ENCODE measurements around the gene SERGEF. TPM values are rescaled to one million over a fixed set of nuclear protein-coding genes. Genes with fewer than 3 reads are reported as not detected.
"Not testable (repeated sequence)": the region's sequence is repeated elsewhere in the genome, so short reads cannot be mapped to it uniquely, and the experiment has no call there.

Gene SERGEF
- total and polyA plus RNA-seq, 9 donors: 42.0 to 76.3 (median 59.7) TPM

DNA sequence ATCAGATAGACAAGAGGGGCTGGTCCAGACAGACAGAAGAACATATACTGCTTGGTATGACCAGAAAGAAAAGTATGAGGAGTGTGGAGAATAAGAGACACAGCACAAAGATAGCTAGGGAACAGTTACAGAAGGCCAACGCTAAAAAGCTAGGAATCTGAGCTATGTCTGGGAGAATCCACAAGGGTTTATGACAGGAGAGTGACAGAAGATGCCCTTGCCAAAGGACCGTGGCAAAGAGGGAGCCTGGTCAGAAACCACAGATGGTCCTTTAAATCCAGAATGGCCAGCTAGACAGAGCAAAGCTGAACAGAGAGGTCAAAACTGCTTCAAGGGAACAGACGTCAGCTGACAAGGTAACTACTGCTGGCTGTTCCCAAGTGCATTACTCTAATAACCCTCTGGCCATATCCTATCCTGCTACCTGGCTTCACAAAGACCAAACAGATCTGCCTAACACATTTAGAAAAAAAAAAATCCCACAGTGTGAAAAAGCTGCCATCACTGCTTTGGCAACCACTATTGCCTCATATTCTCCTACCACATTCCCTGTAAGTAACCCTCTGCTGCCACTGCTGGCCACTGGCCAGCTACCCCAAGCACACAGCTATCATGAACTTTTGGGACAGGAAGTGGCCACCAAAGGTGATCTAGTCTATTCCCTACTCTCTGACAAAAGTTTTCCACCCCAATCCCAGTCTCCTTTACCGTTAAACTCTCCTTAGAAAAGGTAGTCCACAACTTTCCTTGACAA, 7.3 kb downstream of the SERGEF start:
- Histone ChIP-seq H3K9me3 (no peaks in the 10 kb centered on the region), H3K4me1 (ENCODE audit: insufficient read depth) (no peaks in the 10 kb centered on the region), H3K4me3 (no peak overlapping the region), H3K36me3 (no peaks in the 10 kb centered on the region), H3K27me3 (no peaks in the 10 kb centered on the region), H3K27ac (no peak overlapping the region)
- TF ChIP-seq EP300 (IDR thresholded peaks at IDR 0.05): no peak
- no peak for TF ChIP-seq POLR2A (IDR thresholded peaks at IDR 0.05)
- TF ChIP-seq, protein P1, sequence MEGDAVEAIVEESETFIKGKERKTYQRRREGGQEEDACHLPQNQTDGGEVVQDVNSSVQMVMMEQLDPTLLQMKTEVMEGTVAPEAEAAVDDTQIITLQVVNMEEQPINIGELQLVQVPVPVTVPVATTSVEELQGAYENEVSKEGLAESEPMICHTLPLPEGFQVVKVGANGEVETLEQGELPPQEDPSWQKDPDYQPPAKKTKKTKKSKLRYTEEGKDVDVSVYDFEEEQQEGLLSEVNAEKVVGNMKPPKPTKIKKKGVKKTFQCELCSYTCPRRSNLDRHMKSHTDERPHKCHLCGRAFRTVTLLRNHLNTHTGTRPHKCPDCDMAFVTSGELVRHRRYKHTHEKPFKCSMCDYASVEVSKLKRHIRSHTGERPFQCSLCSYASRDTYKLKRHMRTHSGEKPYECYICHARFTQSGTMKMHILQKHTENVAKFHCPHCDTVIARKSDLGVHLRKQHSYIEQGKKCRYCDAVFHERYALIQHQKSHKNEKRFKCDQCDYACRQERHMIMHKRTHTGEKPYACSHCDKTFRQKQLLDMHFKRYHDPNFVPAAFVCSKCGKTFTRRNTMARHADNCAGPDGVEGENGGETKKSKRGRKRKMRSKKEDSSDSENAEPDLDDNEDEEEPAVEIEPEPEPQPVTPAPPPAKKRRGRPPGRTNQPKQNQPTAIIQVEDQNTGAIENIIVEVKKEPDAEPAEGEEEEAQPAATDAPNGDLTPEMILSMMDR (IDR thresholded peaks at IDR 0.05): no peak
- 91 to 92% (median 91%) methylated on average over 4 of the region's 4 CpGs for WGBS, 3 donors
- DNase-seq: no peak
- intact Hi-C loops (cut with DNase I): no loop called here

DNA sequence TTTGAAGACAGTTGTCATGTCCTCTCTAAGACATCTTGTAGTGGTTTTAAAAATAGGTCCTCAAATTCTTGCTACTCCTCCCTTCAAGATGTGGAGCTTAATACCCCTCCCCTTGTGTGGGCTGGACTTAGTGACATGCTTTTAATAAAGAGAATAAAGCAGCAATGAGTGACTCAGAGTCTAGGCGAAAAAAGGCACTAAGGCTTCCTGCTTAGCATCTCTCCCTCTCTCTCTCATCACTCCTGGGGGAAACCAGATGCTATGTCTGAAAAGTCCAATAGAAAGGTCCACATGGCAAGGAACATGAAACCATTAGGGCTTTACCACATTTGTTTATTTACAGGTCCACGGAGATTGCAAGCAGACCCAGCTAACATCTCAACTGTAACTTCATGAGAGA, 11.7 kb downstream of the SERGEF start:
- no peaks in the 10 kb centered on the region for H3K36me3 ChIP-seq
- intact Hi-C loops (cut with DNase I): loop anchor here in 1 of 4 donors (5.0 kb wide), 1 partner anchor 106 kb away; the partner anchor contains the start of gene SAAL1
- H3K4me1 ChIP-seq (ENCODE audit: insufficient read depth): no peaks in the 10 kb centered on the region
- DNase-seq: no peak
- no peak overlapping the region for H3K4me3 ChIP-seq
- no peak overlapping the region for H3K27ac ChIP-seq
- H3K27me3 ChIP-seq: no peaks in the 10 kb centered on the region
- 64 to 77% (median 73%) methylated on average over 2 of the region's 2 CpGs for WGBS, 3 donors
- TF ChIP-seq, protein P1 (IDR thresholded peaks at IDR 0.05): no peak
- TF ChIP-seq POLR2A (IDR thresholded peaks at IDR 0.05) (no peak), EP300 (IDR thresholded peaks at IDR 0.05) (no peak)
- no peaks in the 10 kb centered on the region for H3K9me3 ChIP-seq

- no peak overlapping the region for H3K27ac ChIP-seq
- H3K4me3 ChIP-seq: no peak overlapping the region
- no peaks in the 10 kb centered on the region for H3K36me3 ChIP-seq
- intact Hi-C loops (cut with DNase I): loop anchor here in 1 of 4 donors (5.0 kb wide), 1 partner anchor 107 kb away; the partner anchor contains the start of gene SAAL1
- H3K4me1 ChIP-seq (ENCODE audit: insufficient read depth): no peaks in the 10 kb centered on the region
- DNase-seq: no peak
- TF ChIP-seq EP300 (IDR thresholded peaks at IDR 0.05): no peak
- TF ChIP-seq, protein P1 (IDR thresholded peaks at IDR 0.05): no peak
- TF ChIP-seq POLR2A (IDR thresholded peaks at IDR 0.05): no peak
- H3K27me3 ChIP-seq: no peaks in the 10 kb centered on the region
- WGBS, 3 donors: 96 to 100% (median 97%) methylated on average over 1 of the region's 1 CpG
- H3K9me3 ChIP-seq: no peaks in the 10 kb centered on the region
Observed at GRCh38 chr11:18000760-18001159, 12.1 kb downstream of the SERGEF start.

DNA sequence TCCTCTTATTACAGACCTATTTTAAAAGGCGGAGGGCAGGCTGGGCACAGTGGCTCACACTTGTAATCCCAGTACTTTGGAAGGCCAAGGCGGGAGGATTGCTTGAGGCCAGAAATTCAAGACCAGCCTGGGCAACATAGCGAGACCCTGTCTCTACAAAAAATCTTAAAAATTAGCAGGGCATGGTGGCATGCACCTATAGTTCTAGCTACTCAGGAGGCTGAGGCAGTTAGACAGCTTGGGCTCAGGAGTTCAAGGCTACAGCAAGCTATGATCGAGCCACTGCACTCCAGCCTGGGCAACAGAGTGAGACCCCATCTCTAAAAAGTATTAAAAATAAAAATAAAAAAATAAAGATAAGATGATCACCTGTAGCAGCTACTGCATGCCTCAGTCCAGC, 12.7 kb downstream of the SERGEF start:
- intact Hi-C loops (cut with DNase I): loop anchor here in 1 of 4 donors (5.0 kb wide), 1 partner anchor 107 kb away; the partner anchor contains the start of gene SAAL1
- 87 to 97% (median 94%) methylated on average over 4 of the region's 4 CpGs for WGBS, 3 donors
- not testable (repeated sequence) for DNase-seq; H3K27me3 ChIP-seq; H3K9me3 ChIP-seq; H3K4me1 ChIP-seq (ENCODE audit: insufficient read depth); H3K27ac ChIP-seq; H3K4me3 ChIP-seq; H3K36me3 ChIP-seq

DNA sequence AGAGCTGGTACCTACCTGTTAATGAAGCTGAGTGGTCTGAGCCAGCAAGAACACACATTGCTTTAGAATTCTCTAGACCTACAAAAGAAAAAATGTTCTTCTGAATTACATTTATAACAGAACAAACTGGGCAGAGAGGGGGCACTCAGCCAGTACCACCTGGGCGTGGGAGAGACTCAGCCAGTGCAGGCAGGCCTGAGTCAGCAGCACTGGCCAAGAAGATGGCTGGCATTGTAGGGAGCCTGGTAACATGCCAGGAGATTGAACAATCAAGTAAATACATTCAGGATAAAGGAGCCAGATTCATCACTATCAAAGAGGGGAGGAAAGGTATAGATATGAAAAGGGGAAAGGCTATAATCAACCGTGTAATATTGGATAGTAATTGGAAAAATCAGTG, 19.9 kb downstream of the SERGEF start:
- no peak for DNase-seq
- H3K4me3 ChIP-seq: no peak overlapping the region
- H3K27ac ChIP-seq: no peak overlapping the region
- TF ChIP-seq POLR2A (IDR thresholded peaks at IDR 0.05) (no peak), EP300 (IDR thresholded peaks at IDR 0.05) (no peak)
- TF ChIP-seq, protein P1 (IDR thresholded peaks at IDR 0.05): no peak
- no peaks in the 10 kb centered on the region for H3K36me3 ChIP-seq
- H3K4me1 ChIP-seq (ENCODE audit: insufficient read depth): no peaks in the 10 kb centered on the region
- no peaks in the 10 kb centered on the region for H3K27me3 ChIP-seq
- intact Hi-C loops (cut with DNase I): loop anchor here in 1 of 4 donors (5.0 kb wide), 1 partner anchor 611 kb away; no protein-coding TSS in a partner anchor
- WGBS, 3 donors: 59 to 66% (median 63%) methylated on average over 2 of the region's 2 CpGs
- H3K9me3 ChIP-seq: no peaks in the 10 kb centered on the region

Data from ovary (tissue), 9 donors.